GM12891 (cell line): ENCODE results near the gene PRICKLE4.

Experiments
- DNase-seq: peaks from one replicate; pipeline ENCODE4 v3.0.0; 2011; ENCODE audit warnings: low spot score; ENCODE audit not compliant: insufficient read length
- FAIRE-seq: peaks from 2 replicates; lab custom pipeline; 2011; peaks lifted over from hg19 to GRCh38; lab: Jason Lieb, UNC
- PAX5 ChIP-seq: IDR thresholded peaks from 2 replicates; pipeline ENCODE4 v1.6.1; 2011; ENCODE audit warnings: low read length, moderate library complexity, mild to moderate bottlenecking; ENCODE audit not compliant: insufficient read depth, severe bottlenecking
- POLR2A ChIP-seq: IDR thresholded peaks from 2 replicates; pipeline ENCODE4 v1.6.1; 2011; ENCODE audit warnings: low read depth, low read length, control low read depth
- POLR2AphosphoS5 ChIP-seq: IDR thresholded peaks from 2 replicates; pipeline ENCODE4 v1.6.1; 2011; ENCODE audit warnings: low read depth, low read length, control low read depth
- POU2F2 ChIP-seq: IDR thresholded peaks from 2 replicates; pipeline ENCODE4 v1.6.1; 2011; ENCODE audit warnings: low read depth, mild to moderate bottlenecking, control low read depth, low read length, moderate library complexity
- SPI1 ChIP-seq: IDR thresholded peaks from 2 replicates; pipeline ENCODE4 v1.6.1; 2011; ENCODE audit warnings: low read depth, low read length, control low read depth
- TAF1 ChIP-seq: IDR thresholded peaks from 2 replicates; pipeline ENCODE4 v1.6.1; 2011; ENCODE audit warnings: low read depth, low read length, control low read depth

The PRICKLE4 gene

DNA sequence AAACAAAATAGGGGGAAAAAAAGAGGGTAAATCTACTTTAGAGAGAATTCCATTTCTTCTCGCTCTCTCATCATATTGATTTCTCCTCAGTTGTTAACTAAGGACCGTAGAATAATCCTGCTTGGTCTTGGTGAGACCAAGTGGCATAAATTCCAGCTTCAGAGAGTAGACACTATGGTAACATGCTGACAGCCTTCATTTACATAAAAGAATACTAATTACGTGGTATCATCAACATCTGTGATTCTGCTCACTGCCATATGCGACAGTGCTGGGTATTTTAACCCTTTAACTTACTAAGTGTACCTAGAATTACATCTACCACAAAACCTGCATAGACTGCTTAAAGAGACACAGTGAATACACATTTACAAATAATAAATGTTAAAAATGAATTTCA lies 34.0 kb downstream of the PRICKLE4 start:
- FAIRE-seq, result no peak
- DNase-seq, result no peak
- TF ChIP-seq SPI1 (no peak), POU2F2 (no peak)

GRCh38 chr6:41815587-41815986 lies 35.0 kb downstream of the PRICKLE4 start:
- DNase-seq, result no peak
- peak; percentile 68 for FAIRE-seq
- TF ChIP-seq POU2F2 (no peak), PAX5 (no peak), TAF1 (no peak), SPI1 (no peak), POLR2A (no peak), POLR2AphosphoS5 (no peak)

- DNase-seq (no peak), FAIRE-seq (no peak)
- TF ChIP-seq POLR2A (no peak), TAF1 (no peak), POLR2AphosphoS5 (no peak), SPI1 (no peak), POU2F2 (no peak), PAX5 (no peak)
Measured at GRCh38 chr6:41818271-41819054, 37.9 kb downstream of the PRICKLE4 start.

- no peak for DNase-seq
Measured at GRCh38 chr6:41821266-41821665, 40.7 kb downstream of the PRICKLE4 start.

GRCh38 chr6:41822021-41822420 lies 41.4 kb downstream of the PRICKLE4 start:
- TF ChIP-seq POU2F2, result no peak
- no peak for TF ChIP-seq POLR2A
- TF ChIP-seq POLR2AphosphoS5, result no peak
- TF ChIP-seq PAX5, result no peak
- no peak for TF ChIP-seq SPI1
- no peak for TF ChIP-seq TAF1
- FAIRE-seq (no peak), DNase-seq (no peak)

More at GRCh38 chr6:41821266-41821665, 40.7 kb downstream of the PRICKLE4 start:
- no peak for TF ChIP-seq PAX5
- TF ChIP-seq POLR2AphosphoS5, result no peak
- no peak for TF ChIP-seq SPI1
- TF ChIP-seq POU2F2, result no peak
- TF ChIP-seq TAF1, result no peak
- no peak for TF ChIP-seq POLR2A
- FAIRE-seq, result no peak

- DNase-seq (no peak), FAIRE-seq (no peak)
- TF ChIP-seq POLR2A (no peak), SPI1 (no peak), POU2F2 (no peak), TAF1 (no peak), PAX5 (no peak), POLR2AphosphoS5 (no peak)
Measured at GRCh38 chr6:41823178-41823577, 42.6 kb downstream of the PRICKLE4 start.

DNA sequence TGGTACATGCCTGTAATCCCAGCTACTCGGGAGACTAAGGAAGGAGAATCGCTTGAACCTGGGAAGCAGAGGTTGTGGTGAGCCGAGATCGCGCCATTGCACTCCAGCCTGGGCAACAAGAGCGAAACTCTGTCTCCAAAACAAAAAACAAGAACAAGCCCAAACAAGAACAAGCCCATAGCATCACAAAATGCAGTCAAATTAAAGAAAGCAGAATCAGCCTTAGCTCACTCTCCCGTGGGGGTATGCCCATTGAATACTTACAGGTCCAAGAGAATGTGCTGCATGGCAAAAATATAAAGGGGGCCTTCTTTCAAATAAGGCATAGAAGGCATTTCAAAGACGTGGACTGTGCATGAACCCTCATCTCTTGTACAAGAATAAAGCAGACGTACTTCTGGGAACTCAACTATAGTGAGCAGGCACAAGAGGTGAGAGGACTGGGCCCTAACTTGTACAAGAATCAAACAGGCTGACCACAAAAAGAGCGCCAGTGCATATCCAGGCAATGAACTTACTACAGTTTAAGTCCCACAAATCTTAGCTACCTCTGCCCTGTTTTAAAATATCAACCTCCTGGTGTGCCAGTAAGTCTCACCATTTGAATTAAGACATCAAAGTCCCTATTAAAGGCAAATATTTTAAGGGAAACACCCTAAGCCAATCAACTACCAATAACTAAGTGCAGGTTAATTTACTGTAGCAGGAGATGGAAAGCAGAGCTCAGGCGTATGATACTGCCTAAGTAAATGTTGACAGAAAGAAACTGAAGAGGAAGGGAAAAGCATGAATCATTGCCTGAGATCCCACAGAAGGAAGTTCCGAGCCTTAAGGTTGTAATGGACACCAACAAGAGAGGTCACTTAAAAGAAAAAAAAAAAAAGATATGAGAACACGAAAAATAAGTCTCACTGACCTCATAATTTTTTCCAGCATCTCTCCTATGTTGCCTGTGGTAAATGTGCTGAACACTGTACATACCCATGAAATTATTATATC lies 44.3 kb downstream of the PRICKLE4 start:
- FAIRE-seq (peak; percentile 47), DNase-seq (no peak)
- TF ChIP-seq TAF1 (no peak), SPI1 (no peak), POLR2AphosphoS5 (no peak), POLR2A (no peak), PAX5 (no peak), POU2F2 (no peak)

DNA sequence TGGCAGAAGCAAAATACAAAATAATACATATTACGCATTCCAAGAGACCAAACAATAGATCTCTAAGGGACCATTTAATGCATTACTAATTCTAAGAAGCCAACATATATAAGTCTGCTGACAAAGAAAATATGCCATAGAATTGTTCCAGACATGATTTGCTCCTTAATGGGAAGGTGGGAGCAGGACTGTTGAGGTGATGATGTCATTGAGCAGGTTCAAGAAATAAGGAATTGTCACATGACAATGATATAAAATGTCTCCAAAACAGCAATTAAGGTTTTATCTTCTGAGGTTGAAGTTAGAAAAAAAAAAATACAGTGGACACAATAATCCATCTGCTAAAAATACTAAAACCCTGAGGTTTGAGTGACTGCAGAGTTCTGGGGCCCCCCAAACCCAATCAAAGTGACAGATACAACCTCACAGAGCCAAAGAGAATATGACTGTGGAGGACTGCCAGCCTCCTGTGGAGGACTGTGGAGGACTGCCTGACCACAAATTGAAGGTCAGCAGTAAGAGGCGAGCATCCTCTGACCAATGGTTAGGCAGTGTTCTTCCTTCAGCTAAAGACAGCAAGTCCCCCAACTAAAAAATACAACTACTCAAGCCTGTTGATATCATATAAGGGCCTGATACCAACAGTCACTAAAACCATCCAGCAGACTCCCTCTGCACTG lies 45.9 kb downstream of the PRICKLE4 start:
- FAIRE-seq (no peak), DNase-seq (no peak)
- TF ChIP-seq POLR2A (no peak), TAF1 (no peak), POLR2AphosphoS5 (no peak), SPI1 (no peak), POU2F2 (no peak)

GRCh38 chr6:41832263-41832662 lies 51.7 kb downstream of the PRICKLE4 start:
- DNase-seq, result no peak
- FAIRE-seq, result no peak
- no peak for TF ChIP-seq PAX5
- no peak for TF ChIP-seq POU2F2
- TF ChIP-seq POLR2AphosphoS5, result no peak
- no peak for TF ChIP-seq SPI1
- TF ChIP-seq TAF1, result no peak
- no peak for TF ChIP-seq POLR2A

DNA sequence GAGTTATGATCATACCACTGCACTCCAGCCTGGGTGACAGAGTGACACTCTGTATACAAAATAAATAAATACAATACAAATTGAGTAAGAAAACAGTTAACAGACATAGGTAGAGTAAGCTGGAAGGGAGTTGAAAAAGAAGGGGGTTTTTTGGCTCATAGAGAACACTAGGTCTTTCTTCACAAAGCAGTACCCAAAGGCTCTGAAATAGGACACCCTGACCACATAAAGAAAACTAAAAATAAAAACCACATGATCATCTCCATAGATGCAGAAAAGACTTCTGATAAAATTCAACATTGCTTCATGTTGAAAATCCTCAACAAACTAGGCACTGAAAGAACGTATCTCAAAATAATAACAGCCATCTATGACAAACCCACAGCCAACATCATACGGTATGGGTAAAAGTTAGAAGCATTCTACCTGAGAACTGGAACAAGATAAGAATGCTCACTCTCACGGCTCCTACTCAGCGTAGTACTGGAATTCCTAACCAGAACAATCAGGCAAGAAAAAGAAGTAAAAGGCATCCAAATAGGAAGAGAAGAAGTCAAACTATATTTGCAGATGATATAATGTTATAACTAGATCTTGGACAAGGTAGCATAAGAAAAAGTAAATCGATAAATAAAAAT lies 55.6 kb downstream of the PRICKLE4 start:
- no peak for TF ChIP-seq PAX5
- no peak for TF ChIP-seq POLR2A
- TF ChIP-seq POU2F2, result no peak
- no peak for TF ChIP-seq TAF1
- no peak for FAIRE-seq
- DNase-seq, result no peak
